Right atrium auricular region (tissue), 2 donors: ENCODE results near the gene ZNF280B. TPM values are rescaled to one million over a fixed set of nuclear protein-coding genes. Genes with fewer than 3 reads are reported as not detected.
A peak's percentile ranks its signal among the peaks of the same experiment; 100 is the strongest.

ENCODE experiments used
- DNase-seq: peaks from one replicate; pipeline ENCODE4 v3.0.0-alpha.2; 2019; ENCODE audit warnings: low spot score
- H3K27ac ChIP-seq, 2 donors: fragments of 200-600 bp; sonication (generic); 1 replicate in 1 of 2; 2 replicates in 1 of 2; pipeline ENCODE4 v1.5.1; 2016 to 2019
- H3K27me3 ChIP-seq, 2 donors: fragments of 200-600 bp; sonication (generic); one replicate each; pipeline versions ENCODE4 v1.5.1 to v1.6.0; 2017 to 2019
- H3K36me3 ChIP-seq: fragments of 200-600 bp; sonication (generic); one replicate; pipeline ENCODE4 v1.5.1; 2016
- H3K4me1 ChIP-seq, 2 donors: fragments of 200-600 bp; sonication (generic); one replicate each; pipeline versions ENCODE4 v1.5.1 to v1.6.0; 2017 to 2019
- H3K4me3 ChIP-seq, 2 donors: fragments of 200-600 bp; sonication (generic); 1 replicate in 1 of 2; 2 replicates in 1 of 2; pipeline ENCODE4 v1.5.1; 2017 to 2019; ENCODE audit warnings: mild to moderate bottlenecking in 1 of 2, moderate library complexity in 1 of 2
- H3K9me3 ChIP-seq, 2 donors: fragments of 200-600 bp; sonication (generic); one replicate each; pipeline ENCODE4 v1.5.1; 2019
- total RNA-seq, 2 donors: library from RNA; depleted of rRNA; stranded (reverse); fragments of >200 nt; gene quantifications; one replicate each; pipeline ENCODE4 v1.1.0, GENCODE V29; 2016
- TF ChIP-seq, protein P1 (sequence below), 2 donors: fragments of 200-600 bp; sonication (generic); IDR thresholded peaks; one replicate each; pipeline ENCODE4 v1.5.1; 2019; ENCODE audit warnings: antibody characterized with exemption in 2 of 2

The ZNF280B gene, protein sequence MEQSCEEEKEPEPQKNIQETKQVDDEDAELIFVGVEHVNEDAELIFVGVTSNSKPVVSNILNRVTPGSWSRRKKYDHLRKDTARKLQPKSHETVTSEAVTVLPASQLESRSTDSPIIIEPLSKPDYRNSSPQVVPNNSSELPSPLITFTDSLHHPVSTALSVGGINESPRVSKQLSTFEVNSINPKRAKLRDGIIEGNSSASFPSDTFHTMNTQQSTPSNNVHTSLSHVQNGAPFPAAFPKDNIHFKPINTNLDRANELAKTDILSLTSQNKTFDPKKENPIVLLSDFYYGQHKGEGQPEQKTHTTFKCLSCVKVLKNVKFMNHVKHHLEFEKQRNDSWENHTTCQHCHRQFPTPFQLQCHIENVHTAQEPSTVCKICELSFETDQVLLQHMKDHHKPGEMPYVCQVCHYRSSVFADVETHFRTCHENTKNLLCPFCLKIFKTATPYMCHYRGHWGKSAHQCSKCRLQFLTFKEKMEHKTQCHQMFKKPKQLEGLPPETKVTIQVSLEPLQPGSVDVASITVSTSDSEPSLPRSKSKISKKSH
- total RNA-seq = 1 to 10 TPM; 1.1 to 1.2 TPM

DNA sequence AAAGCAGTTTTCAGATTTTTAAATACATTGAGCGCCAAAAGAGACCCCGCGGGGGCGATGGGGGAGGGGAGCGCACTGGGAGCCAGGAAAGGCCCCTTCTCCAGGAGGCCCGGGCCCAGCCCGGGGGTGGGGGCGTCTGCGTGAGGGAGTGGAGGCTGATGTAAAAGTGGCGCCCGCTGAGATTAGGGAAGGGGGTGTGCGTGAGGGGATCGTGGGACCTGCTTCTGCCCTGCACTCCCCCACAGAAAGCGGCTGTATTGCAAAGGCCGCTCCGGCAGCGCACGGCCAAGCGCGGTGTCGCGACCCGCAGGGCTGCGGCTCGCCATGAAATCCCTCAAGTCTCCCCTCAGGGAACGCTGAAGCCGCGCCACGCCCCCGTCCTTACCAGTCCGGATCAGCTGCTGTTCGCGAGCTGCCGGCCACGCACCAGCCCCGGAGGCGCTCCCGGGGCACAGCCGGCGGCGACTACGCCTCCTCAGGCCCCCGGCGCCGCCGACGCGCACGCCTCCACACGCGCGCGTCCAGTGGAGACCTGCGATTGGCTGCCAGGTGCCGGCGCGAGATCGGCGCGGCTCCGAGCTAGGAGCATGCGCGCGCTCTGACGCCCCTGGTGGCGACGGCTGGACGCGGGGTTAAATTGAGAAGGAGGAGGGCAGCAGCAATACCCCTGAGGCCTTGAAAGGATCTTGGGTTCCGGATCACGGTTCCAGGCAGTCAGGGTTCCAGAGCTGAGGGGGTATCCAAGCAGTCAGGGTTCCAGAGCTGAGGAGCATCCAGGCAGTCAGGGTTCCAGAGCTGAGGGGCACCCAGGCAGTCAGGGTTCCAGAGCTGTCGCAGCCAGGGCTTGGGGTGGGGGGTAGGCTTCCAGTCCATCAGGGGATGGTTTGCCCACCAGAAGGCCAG lies at the start of gene ZNF280B:
ZNF280B (minus strand) TSS at position 469 of the 903 bp plus-strand sequence. CDS start 19,344 bp downstream, outside the sequence.
- peak within 1 kb of the TSS; percentile 41 to 50 for H3K4me3 ChIP-seq
- no peak within 1 kb of the TSS for H3K27ac ChIP-seq
- H3K27me3 ChIP-seq = no peaks in the 10 kb centered on the region
- H3K4me1 ChIP-seq = no peaks in the 10 kb centered on the region
- no peaks in the 10 kb centered on the region for H3K36me3 ChIP-seq
- peaks cover 0 to 20% of the 10 kb centered on the region in 2 donors for H3K9me3 ChIP-seq
- DNase-seq = no peak
- TF ChIP-seq, protein P1, sequence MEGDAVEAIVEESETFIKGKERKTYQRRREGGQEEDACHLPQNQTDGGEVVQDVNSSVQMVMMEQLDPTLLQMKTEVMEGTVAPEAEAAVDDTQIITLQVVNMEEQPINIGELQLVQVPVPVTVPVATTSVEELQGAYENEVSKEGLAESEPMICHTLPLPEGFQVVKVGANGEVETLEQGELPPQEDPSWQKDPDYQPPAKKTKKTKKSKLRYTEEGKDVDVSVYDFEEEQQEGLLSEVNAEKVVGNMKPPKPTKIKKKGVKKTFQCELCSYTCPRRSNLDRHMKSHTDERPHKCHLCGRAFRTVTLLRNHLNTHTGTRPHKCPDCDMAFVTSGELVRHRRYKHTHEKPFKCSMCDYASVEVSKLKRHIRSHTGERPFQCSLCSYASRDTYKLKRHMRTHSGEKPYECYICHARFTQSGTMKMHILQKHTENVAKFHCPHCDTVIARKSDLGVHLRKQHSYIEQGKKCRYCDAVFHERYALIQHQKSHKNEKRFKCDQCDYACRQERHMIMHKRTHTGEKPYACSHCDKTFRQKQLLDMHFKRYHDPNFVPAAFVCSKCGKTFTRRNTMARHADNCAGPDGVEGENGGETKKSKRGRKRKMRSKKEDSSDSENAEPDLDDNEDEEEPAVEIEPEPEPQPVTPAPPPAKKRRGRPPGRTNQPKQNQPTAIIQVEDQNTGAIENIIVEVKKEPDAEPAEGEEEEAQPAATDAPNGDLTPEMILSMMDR (IDR thresholded peaks at IDR 0.05) = peak in 1 of 2 donors; percentile 57

DNA sequence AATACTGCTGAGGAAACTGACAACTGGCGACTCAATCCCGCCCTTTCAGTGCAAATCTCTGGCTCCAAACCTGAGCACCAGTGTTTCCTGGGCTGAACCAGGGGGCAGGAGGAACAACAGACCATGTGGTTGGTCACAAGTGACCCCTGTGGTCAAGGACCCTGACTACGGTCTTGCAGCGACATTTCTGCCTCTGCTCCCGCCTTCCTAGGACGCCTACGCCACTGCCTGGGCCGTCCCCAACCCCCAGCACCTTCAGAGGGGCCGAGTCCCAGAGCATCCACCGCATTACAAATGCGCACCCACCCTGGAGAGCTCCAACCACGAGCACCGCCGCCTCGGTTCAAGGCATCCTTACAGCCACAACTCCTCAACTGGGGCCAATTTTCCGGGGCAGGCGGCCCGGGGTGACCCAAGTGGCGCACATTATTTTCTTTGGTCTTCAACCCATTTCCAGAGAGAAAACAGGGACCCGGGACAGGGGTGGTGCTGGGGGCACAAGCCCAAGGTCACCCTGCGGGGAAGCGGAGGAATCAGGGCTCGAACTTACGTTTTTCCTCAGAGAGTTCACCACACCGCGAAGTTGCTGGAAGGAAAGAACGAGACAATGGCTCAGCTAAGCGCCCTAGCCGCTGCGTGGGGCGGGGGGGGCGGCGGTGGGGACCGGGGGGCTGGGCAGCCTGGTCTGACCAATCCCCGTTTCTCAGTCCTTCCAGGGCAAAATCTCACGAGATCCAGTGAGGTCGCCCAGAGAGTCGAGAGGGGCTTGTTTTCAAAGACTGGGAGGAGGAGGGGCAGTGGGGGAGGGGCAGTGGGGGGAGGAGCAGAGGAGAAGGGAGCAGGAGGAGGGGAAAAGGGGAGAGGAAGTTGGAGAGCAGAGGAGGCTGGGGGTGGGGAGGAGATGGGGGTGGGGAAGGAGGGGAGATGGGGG lies 48.7 kb upstream of the ZNF280B start:
- Histone ChIP-seq H3K9me3 (no peaks in the 10 kb centered on the region), H3K4me1 (no peaks in the 10 kb centered on the region), H3K27me3 (no peaks in the 10 kb centered on the region), H3K36me3 (no peaks in the 10 kb centered on the region), H3K4me3 (no peak overlapping the region), H3K27ac (no peak overlapping the region)
- TF ChIP-seq, protein P1 (IDR thresholded peaks at IDR 0.05) = no peak
- DNase-seq = no peak

DNA sequence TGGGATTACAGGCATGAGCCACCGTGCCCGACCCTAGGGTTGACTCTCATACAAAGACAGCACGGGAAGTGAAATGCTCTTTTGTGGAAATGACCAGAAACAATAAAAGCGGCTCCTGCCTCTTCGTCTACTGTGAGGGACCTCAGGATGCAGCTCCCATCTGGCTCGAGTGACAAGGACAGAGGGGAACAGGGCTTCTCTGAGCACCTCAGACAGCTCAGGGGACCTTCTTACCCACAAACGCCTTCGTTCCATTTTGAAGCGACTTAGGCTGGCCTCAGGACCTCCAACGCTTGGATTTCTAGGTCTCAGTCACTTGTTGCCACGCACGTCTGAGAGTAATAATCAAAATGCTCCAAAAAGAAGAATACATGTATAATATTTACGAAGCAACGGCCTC lies 48.0 kb upstream of the ZNF280B start:
- no peaks in the 10 kb centered on the region for H3K27me3 ChIP-seq
- H3K4me3 ChIP-seq = no peak overlapping the region
- no peak for DNase-seq
- no peaks in the 10 kb centered on the region for H3K36me3 ChIP-seq
- no peak overlapping the region for H3K27ac ChIP-seq
- H3K9me3 ChIP-seq = no peaks in the 10 kb centered on the region
- H3K4me1 ChIP-seq = no peaks in the 10 kb centered on the region
- TF ChIP-seq, protein P1 (IDR thresholded peaks at IDR 0.05) = no peak

DNA sequence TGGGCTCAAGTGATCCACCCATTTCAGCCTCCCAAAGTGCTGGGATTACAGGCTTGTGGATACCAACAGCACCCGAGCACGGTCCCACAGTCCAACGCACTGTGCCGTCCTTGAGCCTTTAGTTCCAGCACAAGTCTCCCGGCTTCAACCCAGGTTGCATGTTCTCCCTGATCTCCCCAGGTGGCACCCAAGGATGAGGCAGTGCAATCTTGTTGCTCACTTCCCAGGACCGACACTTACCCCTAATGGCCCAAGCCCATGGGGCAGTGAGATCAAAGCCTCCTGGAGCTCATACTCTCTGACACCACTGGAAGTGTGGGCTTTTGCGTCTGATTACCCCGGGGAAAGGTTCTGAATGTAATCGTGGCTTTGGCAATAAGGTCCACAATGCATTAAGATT lies 47.1 kb upstream of the ZNF280B start:
- H3K36me3 ChIP-seq = no peaks in the 10 kb centered on the region
- H3K9me3 ChIP-seq = no peaks in the 10 kb centered on the region
- DNase-seq = no peak
- no peak overlapping the region for H3K27ac ChIP-seq
- H3K27me3 ChIP-seq = no peaks in the 10 kb centered on the region
- no peaks in the 10 kb centered on the region for H3K4me1 ChIP-seq
- no peak overlapping the region for H3K4me3 ChIP-seq
- TF ChIP-seq, protein P1 (IDR thresholded peaks at IDR 0.05) = no peak
